ENCODE data around the gene GRHPR.
"Not testable (repeated sequence)": the region's sequence is repeated elsewhere in the genome, so short reads cannot be mapped to it uniquely, and the experiment has no call there.

GRHPR gene

DNA sequence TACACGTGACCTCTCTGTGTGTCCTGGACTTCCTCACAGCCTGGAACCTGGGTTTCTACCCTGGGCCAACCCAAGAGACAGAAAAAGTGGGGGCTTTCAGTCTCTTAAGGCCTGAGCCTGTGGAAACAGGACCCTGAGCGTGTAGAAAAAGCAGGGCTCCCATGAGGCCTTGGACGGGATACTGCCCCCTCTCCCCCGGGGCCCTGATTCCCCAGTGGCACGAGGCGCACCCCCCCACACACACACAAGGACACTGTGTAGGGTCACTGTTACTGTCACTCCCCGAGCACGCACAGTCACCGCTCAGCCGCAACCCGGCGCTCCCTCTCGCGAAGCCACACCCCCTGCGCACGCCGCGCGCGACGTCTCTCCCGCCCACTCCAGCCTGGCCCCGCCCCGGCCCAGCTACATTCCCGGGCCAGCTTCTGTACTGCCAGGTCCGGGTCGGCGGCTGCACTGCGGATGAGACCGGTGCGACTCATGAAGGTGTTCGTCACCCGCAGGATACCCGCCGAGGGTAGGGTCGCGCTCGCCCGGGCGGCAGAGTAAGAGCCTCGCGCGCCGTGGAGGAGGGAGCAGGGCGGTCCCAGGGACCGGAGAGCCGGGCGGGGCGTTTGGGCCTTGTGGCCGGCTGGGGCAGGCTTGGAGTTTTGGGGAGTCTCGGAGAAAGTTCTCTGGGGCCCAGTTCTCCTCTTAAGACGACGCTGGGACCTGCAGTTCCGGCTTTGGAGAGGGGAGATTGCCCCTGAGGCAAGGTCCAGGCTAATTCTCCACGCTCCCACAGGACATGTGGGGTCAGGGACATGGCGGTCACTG is at the start of gene GRHPR:
Gene GRHPR (plus strand): TSS at position 408 of the 816 bp plus-strand sequence. CDS start 55 bp downstream, at position 463.
- H3K4me3 ChIP-seq (ENCODE audit: low read depth, low read length): peak within 1 kb of the TSS; percentile 72

DNA sequence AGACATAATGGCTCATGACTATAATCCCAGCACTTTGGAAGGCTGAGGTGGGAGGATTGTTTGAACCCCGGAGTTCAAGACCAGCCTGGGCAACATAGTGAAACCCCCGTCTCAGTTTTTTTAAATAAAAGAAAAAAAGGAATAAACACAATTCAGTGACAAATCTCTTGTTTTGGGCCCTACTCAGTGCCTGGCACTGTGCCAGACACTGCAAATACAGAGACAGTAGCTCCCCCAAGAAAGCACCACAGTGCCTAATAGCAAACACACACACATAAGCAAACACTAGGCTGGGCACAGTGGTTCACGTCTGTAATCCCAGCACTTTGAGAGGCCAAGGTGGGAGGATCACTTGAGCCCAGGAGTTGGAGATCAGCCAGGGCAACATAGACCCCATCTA is 49.7 kb upstream of the GRHPR start:
- H3K4me3 ChIP-seq (ENCODE audit: low read depth, low read length): no peak overlapping the region

DNA sequence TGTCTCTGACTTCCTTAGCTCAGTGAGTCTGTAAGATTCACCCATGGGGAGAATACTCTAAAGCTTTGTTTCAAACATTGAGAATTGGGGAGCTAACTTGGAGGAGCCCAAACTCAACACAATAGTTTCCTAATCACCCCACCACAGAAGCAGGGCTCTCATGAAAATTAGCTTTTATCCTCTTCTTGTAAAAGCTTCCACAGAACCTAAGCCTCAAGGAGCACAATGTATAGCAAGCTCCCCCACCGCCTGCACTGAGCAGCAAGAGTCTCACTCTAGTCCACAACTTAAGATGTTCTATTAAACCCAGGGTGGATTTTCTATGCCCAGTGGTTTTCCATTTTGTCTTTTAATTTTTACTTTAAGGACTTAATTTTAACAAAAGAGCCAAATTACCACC is 48.9 kb upstream of the GRHPR start:
- H3K4me3 ChIP-seq (ENCODE audit: low read depth, low read length): no peak overlapping the region

DNA sequence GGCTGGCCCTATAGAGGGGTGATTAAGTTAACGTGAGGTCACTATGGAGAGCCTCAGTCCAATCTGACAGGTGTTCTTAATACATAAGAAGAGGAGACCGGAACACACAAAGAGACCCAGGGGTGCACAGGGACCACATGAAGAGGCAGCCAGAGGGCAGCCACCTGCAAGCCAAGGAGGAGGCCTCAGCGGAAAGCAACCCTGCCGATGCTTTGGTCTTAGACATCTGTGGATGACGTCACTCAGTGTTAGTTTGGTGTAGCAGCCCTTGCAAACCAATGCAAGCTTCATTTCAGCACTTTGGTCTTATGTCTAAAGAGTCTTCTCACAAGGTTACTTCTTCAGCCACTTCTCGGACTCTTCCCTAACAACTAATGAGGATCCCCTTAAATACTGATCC is 47.6 kb upstream of the GRHPR start:
- H3K4me3 ChIP-seq (ENCODE audit: low read depth, low read length): no peak overlapping the region

DNA sequence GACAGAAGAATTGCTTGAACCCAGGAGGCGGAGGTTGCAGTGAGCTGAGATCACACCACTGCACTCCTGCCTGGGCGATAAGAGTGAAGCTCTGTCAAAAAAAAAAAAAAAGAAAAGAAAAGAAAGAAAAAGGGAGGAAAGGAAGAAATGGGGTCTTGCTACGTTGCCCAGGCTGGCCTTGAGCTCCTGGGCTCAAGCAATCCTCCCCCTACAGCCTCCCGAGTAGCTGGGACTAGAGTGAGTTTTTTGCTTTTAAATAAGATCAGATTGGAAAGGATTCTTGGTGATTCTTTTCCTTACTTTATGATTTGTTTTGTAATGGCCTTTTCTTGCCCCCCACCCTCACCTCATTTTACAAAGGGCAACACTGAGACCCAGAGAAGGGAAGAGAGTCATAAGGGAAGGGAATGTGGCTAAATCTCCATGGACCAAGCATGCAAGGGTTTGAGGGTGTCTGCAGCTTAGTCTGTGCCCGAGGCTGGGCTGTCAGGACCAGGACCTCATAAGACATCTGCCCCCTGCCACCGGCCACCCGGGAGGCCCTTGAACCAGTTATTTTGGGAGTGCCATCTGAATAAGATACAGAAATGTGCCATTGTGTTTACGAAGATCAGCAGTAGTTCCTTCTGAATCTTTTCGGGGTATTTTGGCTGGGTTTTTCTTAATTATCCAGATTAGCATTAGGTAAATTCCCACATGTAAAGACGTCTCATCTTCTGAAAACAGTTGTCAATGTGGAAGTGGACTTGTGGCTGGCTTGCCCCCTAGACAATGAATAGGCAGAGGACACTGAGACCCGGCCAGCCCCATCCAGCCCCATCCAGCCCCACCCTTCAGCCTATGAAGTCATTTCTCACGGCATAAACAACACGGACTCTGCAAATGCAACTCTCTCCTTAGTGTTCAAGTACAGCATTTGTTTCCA is 44.5 kb upstream of the GRHPR start:
- no peak overlapping the region for H3K4me3 ChIP-seq (ENCODE audit: low read depth, low read length)

DNA sequence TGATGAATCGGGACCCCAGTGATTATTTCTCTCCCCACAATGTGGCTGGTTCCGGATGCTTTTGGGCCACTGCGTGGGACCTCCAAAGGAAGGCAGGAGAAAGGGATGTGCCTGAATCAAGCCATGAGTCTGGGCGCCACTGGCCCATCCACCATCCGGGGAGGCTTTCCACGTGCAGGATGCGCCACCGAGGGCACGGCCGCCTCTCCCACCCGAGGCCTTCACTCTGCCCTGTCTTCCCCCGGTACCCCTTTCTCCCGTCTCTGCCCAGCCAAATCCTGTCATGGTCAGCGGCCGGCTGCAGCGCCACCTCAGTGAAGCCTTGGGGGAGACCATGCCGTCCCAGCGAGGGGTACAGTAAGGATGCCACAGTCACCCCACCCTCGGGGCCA is 43.9 kb upstream of the GRHPR start:
- no peak overlapping the region for H3K4me3 ChIP-seq (ENCODE audit: low read depth, low read length)

DNA sequence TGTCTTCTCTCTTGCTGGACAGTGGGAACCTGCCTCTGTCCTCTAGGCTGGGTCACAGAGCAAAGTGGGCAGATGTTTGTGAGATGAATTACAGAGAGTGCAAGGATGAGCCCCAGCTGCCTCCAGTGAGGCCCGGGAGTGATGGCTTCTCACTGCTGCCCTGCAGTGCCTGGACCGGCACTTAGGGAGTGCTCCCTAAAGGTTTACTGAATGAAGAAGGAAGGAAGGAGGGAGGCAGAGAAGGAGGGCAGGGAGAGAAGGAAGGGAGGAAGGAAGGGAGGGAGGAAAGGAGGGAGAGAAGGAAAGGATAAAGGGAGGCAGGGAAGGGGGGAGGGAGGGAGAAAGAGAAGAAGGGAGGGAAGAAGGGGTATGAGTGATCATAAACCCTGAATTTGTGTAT is 42.7 kb upstream of the GRHPR start:
- no peak overlapping the region for H3K4me3 ChIP-seq (ENCODE audit: low read depth, low read length)

DNA sequence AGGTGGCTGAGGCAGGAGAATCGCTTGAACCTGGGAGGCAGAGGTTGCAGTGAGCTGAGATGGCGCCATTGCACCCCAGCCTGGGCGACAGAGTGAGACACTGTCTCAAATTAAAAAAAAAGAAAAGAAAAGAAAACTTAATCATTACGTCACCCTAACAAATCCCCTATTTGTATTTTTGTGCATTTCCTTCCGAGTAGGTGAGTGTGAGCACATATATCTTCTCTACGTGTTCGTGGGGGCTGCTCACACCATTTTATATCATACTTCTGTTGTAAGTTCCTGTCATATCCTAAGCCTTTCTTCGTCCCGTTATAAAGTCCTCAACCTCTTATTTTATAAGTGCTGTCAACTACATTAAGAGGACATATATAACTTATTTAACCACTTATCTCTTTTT is 41.9 kb upstream of the GRHPR start:
- no peak overlapping the region for H3K4me3 ChIP-seq (ENCODE audit: low read depth, low read length)

DNA sequence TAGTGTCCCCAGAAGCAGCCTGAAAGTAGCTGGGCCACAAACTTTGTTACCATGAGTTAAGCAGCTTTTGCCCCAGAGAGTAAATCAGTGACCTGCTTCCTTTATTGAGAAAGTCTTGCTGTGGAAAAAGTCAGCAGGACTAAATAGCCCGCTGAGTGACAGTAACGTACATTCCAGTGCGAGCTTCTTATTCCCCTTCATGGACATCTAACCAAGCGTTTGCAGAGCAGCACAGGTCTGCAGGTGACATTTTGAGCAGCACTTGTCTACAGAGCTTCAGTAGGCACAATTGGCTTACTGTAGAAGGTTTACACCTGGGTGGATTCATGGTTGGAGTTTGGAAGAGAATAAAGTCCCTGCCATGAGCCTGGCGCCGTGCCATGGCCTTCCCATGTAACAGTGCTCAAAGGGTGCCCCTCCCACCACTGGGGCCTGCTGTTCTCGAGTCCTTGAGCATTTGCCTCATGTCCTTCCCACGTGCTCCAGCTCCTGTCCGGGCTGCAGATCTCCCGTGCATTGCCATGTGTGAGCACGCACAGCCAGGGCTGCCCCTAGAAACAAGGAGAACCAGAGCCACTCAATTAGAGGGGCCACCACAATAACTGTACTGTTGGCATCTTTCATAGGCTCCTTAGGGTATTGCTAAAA is 41.3 kb upstream of the GRHPR start:
- H3K4me3 ChIP-seq (ENCODE audit: low read depth, low read length): no peak overlapping the region

DNA sequence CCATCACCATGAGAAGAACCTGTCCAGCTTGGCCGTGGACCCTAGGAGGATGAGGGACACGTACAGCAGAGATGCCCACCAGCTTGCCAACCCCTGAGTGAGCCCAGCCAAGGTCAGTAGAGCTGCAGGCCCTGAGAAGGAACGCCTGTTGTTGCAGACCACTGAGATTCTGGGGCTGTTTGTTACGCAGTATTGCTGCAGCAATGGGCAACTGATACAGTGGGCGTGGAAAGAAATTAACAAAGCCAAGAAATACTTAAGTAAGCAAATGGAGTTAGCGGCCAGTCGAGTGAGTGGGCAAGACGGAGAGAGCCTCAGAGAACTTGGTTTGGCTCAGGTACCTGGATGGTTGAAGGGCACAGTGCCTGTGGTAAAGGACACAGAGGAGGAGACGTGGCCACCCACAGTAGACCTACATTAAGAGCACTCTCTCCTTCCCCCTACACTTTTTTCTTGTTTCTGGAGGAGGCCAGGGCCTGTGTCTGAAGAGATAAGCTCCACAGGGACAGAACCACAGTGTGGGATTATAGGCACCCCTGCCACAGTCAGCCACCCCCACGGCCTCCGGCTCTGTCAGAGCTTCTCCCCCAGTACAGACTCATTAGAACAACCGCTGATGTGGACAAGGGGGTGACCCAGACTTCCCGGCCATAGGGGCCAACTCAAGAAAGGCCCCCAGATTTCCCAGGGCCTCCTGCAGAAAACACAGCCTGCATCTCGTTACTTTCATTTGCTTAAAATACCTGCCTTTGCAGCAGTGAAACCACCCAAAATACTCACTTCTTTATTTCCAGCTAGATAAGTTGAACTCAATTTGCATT is 40.1 kb upstream of the GRHPR start:
- no peak overlapping the region for H3K4me3 ChIP-seq (ENCODE audit: low read depth, low read length)

DNA sequence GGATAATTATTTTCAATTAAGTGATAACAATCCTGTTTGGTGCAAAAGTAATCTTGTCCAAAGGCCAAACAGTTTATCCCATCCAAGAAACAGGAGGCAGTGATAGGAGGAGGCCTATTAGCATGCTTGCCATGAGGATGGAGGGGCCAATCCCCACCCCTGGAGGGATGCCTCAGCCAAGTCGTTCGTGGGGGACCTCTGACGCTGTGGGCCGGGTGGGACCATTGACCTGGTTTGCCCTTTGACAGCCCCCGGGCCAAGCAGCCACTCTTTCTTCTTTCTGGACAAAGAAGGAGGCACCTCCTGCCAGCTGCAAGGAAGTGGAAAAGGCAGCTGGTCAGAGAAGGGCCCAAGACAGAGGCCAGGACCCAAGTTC is 39.5 kb upstream of the GRHPR start:
- H3K4me3 ChIP-seq (ENCODE audit: low read depth, low read length): no peak overlapping the region

DNA sequence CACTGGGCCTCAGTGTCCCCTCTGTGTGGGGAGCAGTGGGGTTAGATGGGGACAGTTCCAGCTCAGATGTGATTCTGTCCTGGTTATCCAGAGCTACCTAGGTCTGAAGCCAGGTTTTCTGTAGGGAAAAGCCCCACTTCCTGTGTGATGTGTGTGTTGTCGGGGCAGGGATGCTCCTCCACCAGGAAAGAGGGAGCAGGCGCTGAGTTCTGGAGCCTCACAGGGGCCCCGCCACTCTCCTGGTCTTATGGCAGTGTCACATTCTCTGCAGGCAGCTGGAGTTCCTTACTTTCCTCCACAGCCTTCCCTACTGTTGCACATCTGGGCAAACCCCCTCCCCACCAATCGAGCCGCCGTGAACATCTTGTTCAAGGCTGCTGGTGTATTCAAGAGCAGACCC is 39.1 kb upstream of the GRHPR start:
- no peak overlapping the region for H3K4me3 ChIP-seq (ENCODE audit: low read depth, low read length)

DNA sequence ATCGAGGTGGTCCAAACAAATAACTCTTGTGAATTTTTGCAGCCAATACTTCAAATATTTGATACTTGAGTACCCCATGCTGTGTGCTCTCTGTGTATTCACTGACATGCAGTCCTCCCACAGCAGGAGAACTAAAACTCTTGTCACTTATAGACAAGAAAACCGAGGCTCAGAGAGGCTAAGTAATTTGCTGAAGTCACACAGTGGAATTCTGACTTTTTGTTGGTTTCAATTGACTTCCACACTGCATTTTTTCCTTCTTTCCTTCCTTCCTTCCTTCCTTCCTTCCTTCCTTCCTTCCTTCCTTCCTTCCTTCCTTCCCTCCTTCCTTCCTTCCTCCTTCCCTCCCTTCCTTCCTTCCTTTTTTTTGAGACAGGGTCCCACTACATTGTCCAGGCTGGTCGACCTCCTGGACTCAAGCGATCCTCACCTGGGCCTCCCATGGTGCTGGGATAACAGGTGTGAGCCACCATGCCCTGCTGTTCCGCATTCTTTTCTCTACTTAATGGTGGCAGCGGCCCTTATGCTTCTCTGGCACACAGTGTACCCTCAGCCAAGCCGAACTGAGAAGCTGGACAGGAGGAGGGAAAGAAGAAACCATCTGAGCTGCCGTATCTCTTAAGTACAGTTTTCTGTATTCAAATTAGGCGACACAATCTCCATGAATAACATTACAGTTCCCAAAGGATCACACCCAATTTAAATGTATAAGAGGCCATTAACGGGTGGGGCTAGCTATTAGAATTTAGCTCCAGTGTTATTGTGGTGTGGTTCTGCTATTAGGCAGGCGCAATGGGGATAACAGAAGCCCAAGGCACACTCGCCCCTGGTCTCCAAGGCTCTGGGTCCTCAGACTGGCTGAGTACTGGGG is 38.4 kb upstream of the GRHPR start:
- no peak overlapping the region for H3K4me3 ChIP-seq (ENCODE audit: low read depth, low read length)

DNA sequence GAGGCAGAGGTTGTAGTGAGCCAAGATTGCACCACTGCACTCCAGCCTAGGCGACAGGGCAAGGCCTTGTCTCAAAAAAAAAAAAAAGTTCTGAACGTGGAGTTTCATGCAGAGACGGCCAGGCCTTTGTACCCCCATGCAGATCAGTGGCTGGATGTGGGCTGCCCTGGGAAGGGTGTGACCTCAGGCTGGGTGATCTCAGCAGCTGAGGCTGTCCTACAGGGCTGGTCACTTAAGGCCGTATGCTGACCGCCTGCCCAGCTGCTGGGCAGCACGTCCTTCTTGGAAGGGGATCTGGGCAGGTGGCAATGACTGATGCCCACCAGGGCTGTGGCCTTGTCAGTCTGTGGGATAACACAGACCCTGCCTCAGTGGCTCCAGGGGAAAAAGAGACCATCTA is 37.2 kb upstream of the GRHPR start:
- H3K4me3 ChIP-seq (ENCODE audit: low read depth, low read length): no peak overlapping the region

DNA sequence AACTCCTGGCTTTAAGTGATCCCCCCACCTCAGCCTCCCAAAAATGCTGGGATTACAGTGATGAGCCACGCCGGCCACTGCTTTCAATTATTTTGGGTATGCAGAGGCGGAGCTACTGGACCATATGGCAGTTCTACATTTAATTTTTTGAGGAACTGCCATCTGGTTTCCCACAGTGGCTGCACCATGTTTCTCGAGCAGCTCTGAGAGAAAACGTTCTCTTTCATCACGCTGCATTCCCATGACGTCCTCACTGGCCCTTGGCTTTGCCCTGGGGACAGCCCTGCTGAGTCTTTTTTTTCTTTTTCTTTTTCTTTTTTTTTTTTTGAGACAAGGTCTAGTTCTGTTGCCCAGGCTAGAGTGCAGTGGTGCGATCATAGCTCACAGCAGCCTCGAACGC is 35.5 kb upstream of the GRHPR start:
- H3K4me3 ChIP-seq (ENCODE audit: low read depth, low read length): no peak overlapping the region

DNA sequence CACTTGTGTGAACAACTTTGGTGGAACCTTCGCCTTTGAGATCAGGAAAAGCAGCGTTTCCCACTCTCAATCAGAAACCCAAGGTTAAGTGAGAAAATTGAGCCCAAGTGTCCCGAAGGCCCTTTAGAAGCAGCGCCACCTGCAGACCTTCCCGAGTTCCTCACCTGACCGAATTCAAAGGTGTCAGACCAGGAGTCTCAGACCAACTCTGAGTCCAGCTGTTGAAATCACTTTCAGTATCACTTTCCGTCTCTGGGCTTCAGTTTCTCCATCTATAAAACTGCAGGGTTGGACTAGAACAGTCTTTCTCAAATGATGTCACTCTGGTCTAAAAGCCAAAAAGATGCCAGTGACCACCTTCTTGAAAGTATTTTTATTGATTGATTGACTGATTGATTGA is 31.7 kb upstream of the GRHPR start:
- no peak overlapping the region for H3K4me3 ChIP-seq (ENCODE audit: low read depth, low read length)

DNA sequence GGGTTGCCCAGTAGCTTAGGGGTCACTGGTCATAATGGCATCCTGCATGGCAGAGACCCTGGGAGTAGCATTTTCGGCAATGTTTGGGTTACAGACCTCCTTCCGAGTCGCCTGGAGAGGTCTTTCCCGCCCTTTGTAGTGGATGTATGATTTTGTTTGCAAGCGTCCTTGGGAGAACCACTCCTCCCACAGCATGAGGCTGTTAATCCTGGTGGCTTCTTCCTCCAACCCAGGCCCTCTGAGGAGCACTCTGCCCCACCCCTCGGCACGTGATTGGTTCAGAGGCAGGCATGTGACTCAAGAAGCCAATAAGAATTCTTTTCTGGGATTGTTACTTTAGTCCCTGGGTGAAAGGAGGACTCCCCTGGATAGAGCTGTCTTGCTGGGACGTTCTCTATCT is 30.2 kb upstream of the GRHPR start:
- no peak overlapping the region for H3K4me3 ChIP-seq (ENCODE audit: low read depth, low read length)

DNA sequence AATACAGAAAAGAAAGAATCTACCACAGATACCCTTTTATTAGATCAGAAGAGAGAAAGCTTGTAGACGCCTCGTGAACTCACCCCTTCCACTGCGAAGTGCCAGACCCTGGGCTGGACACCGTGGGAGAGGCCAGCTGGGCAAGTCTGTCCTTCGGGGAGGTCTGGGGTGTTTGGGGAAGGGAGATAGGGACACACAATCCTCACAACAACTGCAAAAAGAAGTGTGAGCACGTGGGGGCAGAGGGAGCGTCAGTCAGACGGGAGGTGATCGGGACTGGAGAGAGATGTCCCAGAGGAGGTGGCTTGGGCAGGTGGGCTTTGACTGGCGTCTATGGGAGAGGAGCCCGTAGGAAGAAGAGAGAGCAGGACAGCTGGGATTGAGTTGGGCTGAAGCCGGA is 27.3 kb upstream of the GRHPR start:
- H3K4me3 ChIP-seq (ENCODE audit: low read depth, low read length): no peak overlapping the region

DNA sequence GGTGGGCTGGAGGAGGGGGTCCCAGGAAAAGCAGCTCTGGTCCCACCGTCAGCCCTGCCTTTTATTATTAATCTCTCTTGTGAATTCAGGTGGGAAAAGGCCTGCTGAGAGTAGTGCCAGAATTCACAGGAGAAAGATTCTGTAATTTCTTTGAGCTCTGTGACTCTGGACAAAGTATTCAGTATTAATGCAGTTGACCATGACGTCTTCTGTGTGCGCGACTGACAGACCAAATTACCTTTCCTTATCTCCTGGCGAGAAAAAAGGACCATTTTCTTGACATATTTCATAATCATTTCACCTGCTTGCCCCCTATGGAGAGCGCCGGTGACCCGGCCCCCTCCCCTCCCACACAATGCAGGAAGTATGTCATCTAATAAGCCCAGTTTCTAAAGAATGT is 26.8 kb upstream of the GRHPR start:
- H3K4me3 ChIP-seq (ENCODE audit: low read depth, low read length): no peak overlapping the region

DNA sequence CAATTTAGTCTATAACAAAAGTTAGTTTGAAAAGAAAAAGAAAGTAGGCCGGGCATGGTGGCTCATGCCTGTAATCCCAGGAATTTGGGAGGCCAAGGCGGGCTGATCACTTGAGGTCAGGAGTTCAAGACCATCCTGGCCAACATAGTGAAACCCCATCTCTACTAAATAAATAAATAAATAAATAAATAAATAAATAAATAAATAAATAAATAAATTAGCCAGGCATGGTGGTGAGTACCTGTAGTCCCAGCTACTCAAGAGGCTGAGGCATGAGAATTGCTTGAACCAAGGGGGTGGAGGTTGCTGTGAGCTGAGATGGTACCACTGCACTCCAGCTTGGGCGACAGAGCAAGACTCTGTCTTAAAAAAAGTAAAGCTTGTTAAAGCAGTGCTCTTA is 24.5 kb upstream of the GRHPR start:
- H3K4me3 ChIP-seq (ENCODE audit: low read depth, low read length): not testable (repeated sequence)

Data from iPS-11a (cell line).